ENCODE data around the gene CFAP141.

DNA sequence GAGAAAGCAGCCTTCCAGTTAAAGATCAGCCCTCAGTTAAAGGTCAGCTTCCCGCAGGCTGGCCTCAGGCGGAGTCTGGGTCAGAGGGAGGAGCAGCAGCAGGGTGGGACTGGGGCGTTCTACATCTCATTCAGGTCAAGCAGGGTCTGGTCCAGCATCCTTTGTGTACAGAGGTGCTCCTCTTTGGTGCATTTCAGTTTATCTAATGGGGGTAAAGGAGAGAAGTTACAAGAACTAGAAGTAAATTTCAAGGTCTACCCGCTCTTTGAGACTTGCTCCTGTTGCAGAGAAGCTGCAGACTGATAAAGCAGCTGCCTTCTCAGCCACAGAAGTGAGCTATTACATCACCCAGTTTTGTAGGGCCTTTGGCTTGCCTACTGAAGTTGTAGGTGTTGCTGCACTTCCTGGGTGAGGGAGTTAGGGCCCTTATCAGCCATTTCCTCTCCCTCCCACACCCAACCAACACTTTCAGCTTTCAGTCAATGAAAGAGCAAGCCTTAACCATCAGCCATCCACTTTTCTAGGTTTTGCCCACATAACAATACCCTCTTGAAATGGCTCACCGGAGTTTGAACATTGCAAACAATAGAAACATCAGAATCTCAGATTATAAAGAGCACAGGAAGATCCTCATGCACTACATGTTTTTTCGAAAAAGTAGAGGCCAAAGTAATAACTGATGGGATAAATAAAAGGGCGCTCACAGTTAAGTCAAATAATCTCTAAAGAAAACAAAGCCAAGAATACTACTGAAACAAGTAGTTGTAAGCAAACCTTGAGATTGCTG, 48.4 kb downstream of the CFAP141 start:
- TF ChIP-seq ZFP3 (CRISPR knock-in tag; IDR thresholded peaks at IDR 0.05) (no peak), ISL1 (CRISPR knock-in tag; IDR thresholded peaks at IDR 0.05) (no peak), PPARA (CRISPR knock-in tag; IDR thresholded peaks at IDR 0.05; ENCODE audit: borderline replicate concordance) (no peak), ZFP30 (CRISPR knock-in tag; IDR thresholded peaks at IDR 0.05) (no peak), ESRRG (CRISPR knock-in tag; IDR thresholded peaks at IDR 0.05) (no peak), RARB (CRISPR knock-in tag; IDR thresholded peaks at IDR 0.05) (no peak), TSHZ2 (CRISPR knock-in tag; IDR thresholded peaks at IDR 0.05) (no peak), TOX (CRISPR knock-in tag; IDR thresholded peaks at IDR 0.05; ENCODE audit: borderline replicate concordance) (no peak), TCF4 (CRISPR knock-in tag; IDR thresholded peaks at IDR 0.05; ENCODE audit: borderline replicate concordance) (no peak), ZNF565 (CRISPR knock-in tag; conservative IDR thresholded peaks at IDR 0.05; ENCODE audit: low read depth) (no peak), OSR1 (CRISPR knock-in tag; IDR thresholded peaks at IDR 0.05) (no peak)
- TF ChIP-seq, protein P1, sequence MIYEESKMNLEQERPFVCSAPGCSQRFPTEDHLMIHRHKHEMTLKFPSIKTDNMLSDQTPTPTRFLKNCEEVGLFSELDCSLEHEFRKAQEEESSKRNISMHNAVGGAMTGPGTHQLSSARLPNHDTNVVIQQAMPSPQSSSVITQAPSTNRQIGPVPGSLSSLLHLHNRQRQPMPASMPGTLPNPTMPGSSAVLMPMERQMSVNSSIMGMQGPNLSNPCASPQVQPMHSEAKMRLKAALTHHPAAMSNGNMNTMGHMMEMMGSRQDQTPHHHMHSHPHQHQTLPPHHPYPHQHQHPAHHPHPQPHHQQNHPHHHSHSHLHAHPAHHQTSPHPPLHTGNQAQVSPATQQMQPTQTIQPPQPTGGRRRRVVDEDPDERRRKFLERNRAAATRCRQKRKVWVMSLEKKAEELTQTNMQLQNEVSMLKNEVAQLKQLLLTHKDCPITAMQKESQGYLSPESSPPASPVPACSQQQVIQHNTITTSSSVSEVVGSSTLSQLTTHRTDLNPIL (CRISPR knock-in tag; IDR thresholded peaks at IDR 0.05; ENCODE audit: low read depth): no peak
- TF ChIP-seq, protein P2, sequence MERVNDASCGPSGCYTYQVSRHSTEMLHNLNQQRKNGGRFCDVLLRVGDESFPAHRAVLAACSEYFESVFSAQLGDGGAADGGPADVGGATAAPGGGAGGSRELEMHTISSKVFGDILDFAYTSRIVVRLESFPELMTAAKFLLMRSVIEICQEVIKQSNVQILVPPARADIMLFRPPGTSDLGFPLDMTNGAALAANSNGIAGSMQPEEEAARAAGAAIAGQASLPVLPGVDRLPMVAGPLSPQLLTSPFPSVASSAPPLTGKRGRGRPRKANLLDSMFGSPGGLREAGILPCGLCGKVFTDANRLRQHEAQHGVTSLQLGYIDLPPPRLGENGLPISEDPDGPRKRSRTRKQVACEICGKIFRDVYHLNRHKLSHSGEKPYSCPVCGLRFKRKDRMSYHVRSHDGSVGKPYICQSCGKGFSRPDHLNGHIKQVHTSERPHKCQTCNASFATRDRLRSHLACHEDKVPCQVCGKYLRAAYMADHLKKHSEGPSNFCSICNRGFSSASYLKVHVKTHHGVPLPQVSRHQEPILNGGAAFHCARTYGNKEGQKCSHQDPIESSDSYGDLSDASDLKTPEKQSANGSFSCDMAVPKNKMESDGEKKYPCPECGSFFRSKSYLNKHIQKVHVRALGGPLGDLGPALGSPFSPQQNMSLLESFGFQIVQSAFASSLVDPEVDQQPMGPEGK (CRISPR knock-in tag; IDR thresholded peaks at IDR 0.05; ENCODE audit: borderline replicate concordance): no peak
